Neural cell (in vitro differentiated cells): Measurements from ENCODE around the gene USP17L12. TPM values are rescaled to one million over a fixed set of nuclear protein-coding genes. Genes with fewer than 3 reads are reported as not detected.
"Not testable (repeated sequence)": the region's sequence is repeated elsewhere in the genome, so short reads cannot be mapped to it uniquely, and the experiment has no call there.

ENCODE experiments used
- H2AFZ ChIP-seq: fragments of 200-600, 300-800 bp; sonication (generic), shearing (Covaris generic); 2 replicates; pipeline ENCODE4 v1.6.0; 2014; ENCODE audit warnings: low read depth, mild to moderate bottlenecking, antibody characterized with exemption, low read length, moderate library complexity
- H3F3A ChIP-seq: fragments of 200-600 bp; shearing (Covaris generic); 2 replicates; pipeline ENCODE4 v1.6.1; 2016; ENCODE audit warnings: mild to moderate bottlenecking, moderate library complexity, mixed read lengths, antibody characterized with exemption, low read length; ENCODE audit not compliant: insufficient read depth, poor library complexity, severe bottlenecking
- H3K27ac ChIP-seq: fragments of 200-600, 300-800 bp; sonication (generic), shearing (Covaris generic); 2 replicates; pipeline ENCODE4 v1.5.1; 2014; ENCODE audit warnings: mild to moderate bottlenecking, low read length, moderate library complexity
- H3K27me3 ChIP-seq: fragments of 300-800, 200-600 bp; sonication (generic), shearing (Covaris generic); 2 replicates; pipeline ENCODE4 v1.6.0; 2014; ENCODE audit warnings: mild to moderate bottlenecking, low read depth, low read length, moderate library complexity; ENCODE audit not compliant: insufficient read depth
- H3K36me3 ChIP-seq: fragments of 300-800, 200-600 bp; sonication (generic), shearing (Covaris generic); 2 replicates; pipeline ENCODE4 v1.5.1; 2014; ENCODE audit warnings: mild to moderate bottlenecking, antibody characterized with exemption, low read length, moderate library complexity; ENCODE audit not compliant: insufficient read depth
- H3K4me2 ChIP-seq: fragments of 300-800, 200-600 bp; sonication (generic), shearing (Covaris generic); 2 replicates; pipeline ENCODE4 v1.6.0; 2014; ENCODE audit warnings: mild to moderate bottlenecking, low read length
- H3K4me3 ChIP-seq: fragments of 300-800, 200-600 bp; sonication (generic), shearing (Covaris generic); 2 replicates; pipeline ENCODE4 v1.5.1; 2014; ENCODE audit warnings: mild to moderate bottlenecking, low read length, moderate library complexity
- H3K79me2 ChIP-seq: fragments of 200-600 bp; shearing (Covaris generic); replicated peaks from 2 replicates; pipeline ENCODE4 v1.6.0; 2014; ENCODE audit warnings: mild to moderate bottlenecking, low read length, moderate library complexity; ENCODE audit not compliant: insufficient read depth
- H3K9ac ChIP-seq: fragments of 300-800, 200-600 bp; sonication (generic), shearing (Covaris generic); 2 replicates; pipeline ENCODE4 v1.6.1; 2016; ENCODE audit warnings: mild to moderate bottlenecking, low read length, mixed read lengths
- H3K9me2 ChIP-seq: fragments of 200-600 bp; shearing (Covaris generic); 2 replicates; pipeline ENCODE4 v1.6.1; 2016; ENCODE audit warnings: mild to moderate bottlenecking, low read length, mixed read lengths; ENCODE audit not compliant: insufficient read depth
- H3K9me3 ChIP-seq: fragments of 200-600, 300-800 bp; sonication (generic), shearing (Covaris generic); 2 replicates; pipeline ENCODE4 v1.6.1; 2016; ENCODE audit warnings: mild to moderate bottlenecking, mixed run types, low read length, moderate library complexity, mixed read lengths
- H4K20me1 ChIP-seq: fragments of 200-600 bp; shearing (Covaris generic); 2 replicates; pipeline ENCODE4 v1.6.1; 2016; ENCODE audit warnings: mild to moderate bottlenecking, mixed run types; ENCODE audit not compliant: insufficient read depth
- polyA plus RNA-seq: library from polyadenylated mRNA; depleted of rRNA; stranded (reverse); fragments of >200 nt; gene quantifications from 2 replicates; pipeline ENCODE4 v1.2.3, GENCODE V29; 2014

The USP17L12 gene
- polyA plus RNA-seq, 1 donor from 2014 or later = not detected

- H2AFZ ChIP-seq, H4K20me1 ChIP-seq, H3K9me2 ChIP-seq, H3K9ac ChIP-seq, H3K36me3 ChIP-seq, H3K27me3 ChIP-seq, H3K4me3 ChIP-seq, H3K79me2 ChIP-seq, H3K4me2 ChIP-seq, H3K27ac ChIP-seq, H3F3A ChIP-seq, H3K9me3 ChIP-seq: not testable (repeated sequence)
These were observed 23.6 kb downstream of the USP17L12 start, which contains the start of gene USP17L17 for GRCh38 chr4:9243579-9243978. TSS of gene USP17L17 (plus strand) at chr4:9243879. CDS start at chr4:9243879, 0 bp downstream.

- H3K9me3 ChIP-seq, H3K4me2 ChIP-seq, H4K20me1 ChIP-seq, H3K9ac ChIP-seq, H3K27me3 ChIP-seq, H2AFZ ChIP-seq, H3F3A ChIP-seq, H3K79me2 ChIP-seq, H3K36me3 ChIP-seq, H3K4me3 ChIP-seq, H3K9me2 ChIP-seq, H3K27ac ChIP-seq: not testable (repeated sequence)
These were observed 28.2 kb downstream of the USP17L12 start, which contains the start of gene USP17L18 for GRCh38 chr4:9247953-9248680. TSS of gene USP17L18 (plus strand) at chr4:9248630. CDS start at chr4:9248630, 0 bp downstream.

- H3K27ac ChIP-seq, H3K9ac ChIP-seq, H4K20me1 ChIP-seq, H3K4me2 ChIP-seq, H2AFZ ChIP-seq, H3K79me2 ChIP-seq, H3K27me3 ChIP-seq, H3K4me3 ChIP-seq, H3K36me3 ChIP-seq, H3K9me3 ChIP-seq, H3K9me2 ChIP-seq, H3F3A ChIP-seq: not testable (repeated sequence)
These were observed 33.1 kb downstream of the USP17L12 start, which contains the start of gene USP17L19 for GRCh38 chr4:9253078-9253477. TSS of gene USP17L19 (plus strand) at chr4:9253378. CDS start at chr4:9253378, 0 bp downstream.

GRCh38 chr4:9257824-9258223 is 37.9 kb downstream of the USP17L12 start, which contains the start of gene USP17L20:
TSS of gene USP17L20 (plus strand) at chr4:9258124. CDS start at chr4:9258124, 0 bp downstream.
- not testable (repeated sequence) for H3K4me2 ChIP-seq, H3K4me3 ChIP-seq, H3K9ac ChIP-seq, H3K36me3 ChIP-seq, H3K27me3 ChIP-seq, H2AFZ ChIP-seq, H3K79me2 ChIP-seq, H3K27ac ChIP-seq, H3K9me2 ChIP-seq, H3K9me3 ChIP-seq, H3F3A ChIP-seq, H4K20me1 ChIP-seq

- H3K4me2 ChIP-seq, H3F3A ChIP-seq, H2AFZ ChIP-seq, H3K9me3 ChIP-seq, H3K79me2 ChIP-seq, H3K27ac ChIP-seq, H3K9me2 ChIP-seq, H3K36me3 ChIP-seq, H3K27me3 ChIP-seq, H3K9ac ChIP-seq, H4K20me1 ChIP-seq, H3K4me3 ChIP-seq: not testable (repeated sequence)
These were observed 42.6 kb downstream of the USP17L12 start, which contains the start of gene USP17L21 for GRCh38 chr4:9262572-9262971. TSS of gene USP17L21 (plus strand) at chr4:9262872. CDS start at chr4:9262872, 0 bp downstream.

GRCh38 chr4:9267319-9267718 is 47.4 kb downstream of the USP17L12 start, which contains the start of gene USP17L22:
TSS of gene USP17L22 (plus strand) at chr4:9267619. CDS start at chr4:9267619, 0 bp downstream.
- not testable (repeated sequence) for H3K79me2 ChIP-seq, H3K9ac ChIP-seq, H3K4me2 ChIP-seq, H3K4me3 ChIP-seq, H2AFZ ChIP-seq, H4K20me1 ChIP-seq, H3K9me2 ChIP-seq, H3K9me3 ChIP-seq, H3K27me3 ChIP-seq, H3K36me3 ChIP-seq, H3F3A ChIP-seq, H3K27ac ChIP-seq
